SK-N-SH (cell line): ENCODE measurements around the gene ZBTB26. TPM values are rescaled to one million over a fixed set of nuclear protein-coding genes. Genes with fewer than 3 reads are reported as not detected.

Source experiments
- CTCF ChIA-PET: fragments of 300-600, 350-600 bp; formaldehyde crosslinking; extraction: SDS; loops from one replicate; lab custom pipeline; 2021; lab: Yijun Ruan, JAX
- POLR2A ChIA-PET: fragments of 350-600 bp; sonication (Branson Sonifier 250); formaldehyde crosslinking; extraction: SDS; loops from one replicate; lab custom pipeline; 2020; ENCODE audit warnings: antibody characterized with exemption, inconsistent platforms; lab: Yijun Ruan, JAX
- DNase-seq: peaks from one replicate; pipeline ENCODE4 v3.0.0; 2012
- H2AFZ ChIP-seq: fragments of 200-600 bp; sonication (generic); 2 replicates; pipeline ENCODE4 v1.8.1; 2016; ENCODE audit warnings: antibody characterized with exemption, mild to moderate bottlenecking, low read depth
- H3F3A ChIP-seq: fragments of 200-600 bp; sonication (generic); replicated peaks from 2 replicates; pipeline ENCODE3; 2016; ENCODE audit warnings: antibody characterized with exemption, mild to moderate bottlenecking; ENCODE audit not compliant: insufficient read depth
- H3K27ac ChIP-seq, 2 experiments: fragments of 200-500 bp in 1 of 2; fragments of 200-600 bp in 1 of 2; sonication (Bioruptor generic) in 1 of 2; sonication (generic), shearing (Covaris generic) in 1 of 2; 2 replicates each; pipeline versions ENCODE4 v1.5.1 to v1.6.1; 2014 to 2016; ENCODE audit warnings: low read depth in 2 of 2, inconsistent platforms in 1 of 2, low read length in 1 of 2, mild to moderate bottlenecking in 1 of 2, mixed read lengths in 1 of 2
- H3K27me3 ChIP-seq: fragments of 200-600 bp; sonication (generic), shearing (Covaris generic); 2 replicates; pipeline ENCODE4 v1.6.1; 2016; ENCODE audit warnings: mixed run types; ENCODE audit not compliant: insufficient read depth
- H3K36me3 ChIP-seq, 2 experiments: fragments of 200-500 bp in 1 of 2; fragments of 200-600 bp in 1 of 2; sonication (Bioruptor generic) in 1 of 2; sonication (generic) in 1 of 2; replicated peaks in 1 of 2; 2 replicates each; pipeline versions ENCODE3 to v1.5.1; 2014 to 2016; ENCODE audit warnings: low read length in 1 of 2, mild to moderate bottlenecking in 1 of 2; ENCODE audit not compliant: insufficient read depth in 2 of 2, control insufficient read depth in 1 of 2
- H3K4me1 ChIP-seq, 2 experiments: fragments of 200-500 bp in 1 of 2; fragments of 200-600 bp in 1 of 2; sonication (Bioruptor generic) in 1 of 2; sonication (generic), shearing (Covaris generic) in 1 of 2; 2 replicates each; pipeline versions ENCODE4 v1.5.1 to v1.6.1; 2014 to 2016; ENCODE audit warnings: low read depth in 1 of 2, low read length in 1 of 2, mixed run types in 1 of 2; ENCODE audit not compliant: insufficient read depth in 2 of 2, control insufficient read depth in 1 of 2
- H3K4me2 ChIP-seq: fragments of 200-600 bp; sonication (generic), shearing (Covaris generic); 2 replicates; pipeline ENCODE4 v1.6.1; 2017; ENCODE audit warnings: mixed run types
- H3K4me3 ChIP-seq, 2 experiments: fragments of 200-500 bp in 1 of 2; fragments of 200-600 bp in 1 of 2; sonication (Bioruptor generic) in 1 of 2; sonication (generic), shearing (Covaris generic) in 1 of 2; 2 replicates each; pipeline versions ENCODE4 v1.5.1 to v1.8.1; 2014 to 2016; ENCODE audit warnings: low read depth in 2 of 2, inconsistent platforms in 1 of 2, low read length in 1 of 2, mild to moderate bottlenecking in 1 of 2, mixed read lengths in 1 of 2, moderate library complexity in 1 of 2
- H3K79me2 ChIP-seq: fragments of 200-600 bp; sonication (generic); 2 replicates; pipeline ENCODE4 v1.8.1; 2017; ENCODE audit warnings: mild to moderate bottlenecking; ENCODE audit not compliant: insufficient read depth
- H3K9ac ChIP-seq: fragments of 200-600 bp; sonication (generic); 2 replicates; pipeline ENCODE4 v1.6.1; 2017; ENCODE audit warnings: mixed run types
- H3K9me2 ChIP-seq: fragments of 200-600 bp; sonication (generic); 2 replicates; pipeline ENCODE4 v1.6.1; 2017; ENCODE audit warnings: mixed run types
- H3K9me3 ChIP-seq: fragments of 200-600 bp; sonication (generic); 2 replicates; pipeline ENCODE4 v1.6.1; 2017; ENCODE audit warnings: mixed run types, mild to moderate bottlenecking, moderate library complexity
- H4K20me1 ChIP-seq: fragments of 200-600 bp; sonication (generic); 2 replicates; pipeline ENCODE4 v1.6.1; 2017; ENCODE audit warnings: mild to moderate bottlenecking, mixed run types; ENCODE audit not compliant: insufficient read depth
- ELF1 ChIP-seq: IDR thresholded peaks from 2 replicates; pipeline ENCODE4 v1.4.0; 2012
- EZH2phosphoT487 ChIP-seq: fragments of 200-600 bp; sonication (generic); IDR thresholded peaks from 2 replicates; pipeline ENCODE4 v1.6.1; 2017; ENCODE audit warnings: low read depth, mixed run types, mild to moderate bottlenecking, antibody characterized with exemption, moderate library complexity, borderline replicate concordance
- FOSL2 ChIP-seq: IDR thresholded peaks from 2 replicates; pipeline ENCODE4 v1.4.0; 2012; ENCODE audit warnings: low read depth, mild to moderate bottlenecking, moderate library complexity, borderline replicate concordance
- FOXJ3 ChIP-seq: sonication (generic); formaldehyde crosslinking; IDR thresholded peaks from 2 replicates; pipeline ENCODE4 v1.5.1; 2020; ENCODE audit warnings: mild to moderate bottlenecking, missing genetic modification reagents
- FOXM1 ChIP-seq: IDR thresholded peaks from 2 replicates; pipeline ENCODE4 v1.4.0; 2012; ENCODE audit warnings: low read depth, mild to moderate bottlenecking
- GABPA ChIP-seq: IDR thresholded peaks from 2 replicates; pipeline ENCODE4 v1.4.0; 2012; ENCODE audit warnings: low read depth, mild to moderate bottlenecking
- GATA2 ChIP-seq: sonication (generic); formaldehyde crosslinking; IDR thresholded peaks from 2 replicates; pipeline ENCODE4 v1.5.0; 2020; ENCODE audit warnings: mild to moderate bottlenecking, missing genetic modification reagents
- NFIC ChIP-seq: IDR thresholded peaks from 2 replicates; pipeline ENCODE4 v1.4.0; 2012; ENCODE audit warnings: borderline replicate concordance
- NRF1 ChIP-seq: IDR thresholded peaks from 2 replicates; pipeline ENCODE4 v1.6.1; 2012; ENCODE audit warnings: low read depth, mild to moderate bottlenecking, low read length
- POLR2AphosphoS5 ChIP-seq: IDR thresholded peaks from 2 replicates; pipeline ENCODE4 v1.6.1; 2012; ENCODE audit warnings: low read depth, low read length
- RAD21 ChIP-seq: IDR thresholded peaks from 2 replicates; pipeline ENCODE4 v1.6.1; 2012; ENCODE audit warnings: mild to moderate bottlenecking, low read length
- RCOR1 ChIP-seq: fragments of 150-350 bp; IDR thresholded peaks from 2 replicates; pipeline ENCODE4 v1.6.1; 2017; ENCODE audit warnings: antibody characterized with exemption, low read length
- RFX5 ChIP-seq: IDR thresholded peaks from 2 replicates; pipeline ENCODE4 v1.6.1; 2012; ENCODE audit warnings: mild to moderate bottlenecking, improper control_type of control experiment, low read length
- SIN3A ChIP-seq: IDR thresholded peaks from 2 replicates; pipeline ENCODE4 v1.6.1; 2012; ENCODE audit warnings: low read depth, mild to moderate bottlenecking, low read length, moderate library complexity, borderline replicate concordance
- SMC3 ChIP-seq: IDR thresholded peaks from 2 replicates; pipeline ENCODE4 v1.6.1; 2012; ENCODE audit warnings: low read depth, low read length, improper control_type of control experiment
- TEAD4 ChIP-seq: IDR thresholded peaks from 2 replicates; pipeline ENCODE4 v1.4.0; 2012; ENCODE audit warnings: mild to moderate bottlenecking, borderline replicate concordance; ENCODE audit not compliant: insufficient read depth
- USF1 ChIP-seq: IDR thresholded peaks from 2 replicates; pipeline ENCODE4 v1.4.0; 2012; ENCODE audit warnings: low read depth, borderline replicate concordance
- USF2 ChIP-seq: fragments of 150-350 bp; IDR thresholded peaks from 2 replicates; pipeline ENCODE4 v1.6.1; 2017; ENCODE audit warnings: antibody characterized with exemption, low read length, low read depth, borderline replicate concordance
- WGBS: methylation state at CpG from one replicate; pipeline ENCODE4 v1.1.6; 2017; ENCODE audit warnings: low lambda C conversion rate; 5-methylcytosine and 5-hydroxymethylcytosine counted together
- polyA plus RNA-seq, 3 experiments: library from polyadenylated mRNA; depleted of rRNA; stranded (reverse); fragments of >200 nt; gene quantifications; 2 replicates each; pipeline ENCODE4 v1.2.3, GENCODE V29; 2012

ZBTB26 gene
- polyA plus RNA-seq, 1 of the 3 experiments (the other 2 are of a cell fraction) = 3.9 TPM

- TF ChIP-seq FOXM1 (no peak), ELF1 (no peak), USF2 (no peak), RCOR1 (no peak), USF1 (no peak), EZH2phosphoT487 (no peak), POLR2AphosphoS5 (no peak), TEAD4 (no peak), NRF1 (no peak), GATA2 (no peak), FOXJ3 (CRISPR knock-in tag) (no peak), SMC3 (no peak)
Measured at GRCh38 chr9:122946461-122947005, 15.2 kb upstream of the ZBTB26 start (continued).

GRCh38 chr9:122944960-122945888 is 13.9 kb upstream of the ZBTB26 start:
- 94% methylated on average over 4 of the region's 4 CpGs for WGBS
- CTCF ChIA-PET = interaction anchor here (0.8 kb wide), 1 partner anchor 47 kb away, joined by 3 read pairs; no protein-coding TSS in a partner anchor

More at GRCh38 chr9:122944960-122945888, 13.9 kb upstream of the ZBTB26 start:
- Histone ChIP-seq H3K36me3 (peaks cover 0 to 14% of the 10 kb centered on the region in 2 experiments), H3K9me2 (no peaks in the 10 kb centered on the region), H3F3A (peaks cover 11% of the 10 kb centered on the region), H3K79me2 (peaks cover 93% of the 10 kb centered on the region), H3K4me3 (no peak overlapping the region), H3K4me2 (no peak overlapping the region), H3K9ac (no peak overlapping the region), H3K9me3 (no peaks in the 10 kb centered on the region), H3K4me1 (peaks cover 0 to 25% of the 10 kb centered on the region in 2 experiments; a peak in 2 of 4 replicates), H4K20me1 (peaks cover 71% of the 10 kb centered on the region), H3K27me3 (no peaks in the 10 kb centered on the region), H2AFZ (no peak overlapping the region), H3K27ac (no peak overlapping the region)
- TF ChIP-seq RAD21 (no peak), GABPA (no peak), RCOR1 (no peak), FOSL2 (no peak), SIN3A (no peak), NFIC (no peak), EZH2phosphoT487 (no peak), RFX5 (no peak)
- DNase-seq = no peak
- POLR2A ChIA-PET = no interaction called here
